HEK293T (cell line): ENCODE data around the gene CCDC150.

ENCODE experiments used
- CTCF ChIA-PET: fragments of 350-600 bp; formaldehyde crosslinking; extraction: SDS; loops from one replicate; lab custom pipeline; 2021; ENCODE audit warnings: antibody characterized with exemption, inconsistent platforms; lab: Yijun Ruan, JAX
- POLR2A ChIA-PET: fragments of 350-600 bp; formaldehyde crosslinking; extraction: SDS; loops from one replicate; lab custom pipeline; 2020; ENCODE audit warnings: antibody characterized with exemption, inconsistent platforms; lab: Yijun Ruan, JAX
- DNase-seq: peaks from one replicate; pipeline ENCODE4 v3.0.0; 2012; ENCODE audit warnings: mixed read lengths; ENCODE audit errors: extremely low spot score
- ARNT ChIP-seq: fragments of 450-650 bp; IDR thresholded peaks from 2 replicates; pipeline ENCODE4 v1.6.1; 2017; ENCODE audit warnings: mild to moderate bottlenecking
- BHLHE40 ChIP-seq: fragments of 450-650 bp; IDR thresholded peaks from 2 replicates; pipeline ENCODE4 v1.6.1; 2016; ENCODE audit warnings: mild to moderate bottlenecking, moderate library complexity, borderline replicate concordance
- CTBP1 ChIP-seq: fragments of 450-650 bp; IDR thresholded peaks from 2 replicates; pipeline ENCODE4 v1.6.1; 2016; ENCODE audit warnings: borderline replicate concordance
- ELF4 ChIP-seq: fragments of 450-650 bp; IDR thresholded peaks from 2 replicates; pipeline ENCODE4 v1.6.1; 2017; ENCODE audit warnings: antibody characterized with exemption
- FOXA1 ChIP-seq: fragments of 450-650 bp; IDR thresholded peaks from 2 replicates; pipeline ENCODE4 v1.6.1; 2016; ENCODE audit warnings: mild to moderate bottlenecking
- FOXK2 ChIP-seq: fragments of 450-650 bp; IDR thresholded peaks from 2 replicates; pipeline ENCODE4 v1.6.1; 2016; ENCODE audit warnings: mild to moderate bottlenecking
- FOXM1 ChIP-seq: fragments of 450-650 bp; IDR thresholded peaks from 2 replicates; pipeline ENCODE4 v1.6.1; 2017; ENCODE audit warnings: mild to moderate bottlenecking, borderline replicate concordance
- HDGF ChIP-seq: fragments of 450-650 bp; IDR thresholded peaks from 2 replicates; pipeline ENCODE4 v1.6.1; 2017; ENCODE audit warnings: antibody characterized with exemption, borderline replicate concordance
- L3MBTL2 ChIP-seq: fragments of 450-650 bp; conservative IDR thresholded peaks from 2 replicates; pipeline ENCODE4 v1.6.1; 2016; ENCODE audit warnings: mild to moderate bottlenecking
- LEF1 ChIP-seq: fragments of 450-650 bp; IDR thresholded peaks from 2 replicates; pipeline ENCODE4 v1.6.1; 2017; ENCODE audit warnings: mild to moderate bottlenecking, borderline replicate concordance
- NFRKB ChIP-seq: fragments of 450-650 bp; IDR thresholded peaks from 2 replicates; pipeline ENCODE4 v1.6.1; 2016; ENCODE audit warnings: mild to moderate bottlenecking, moderate library complexity
- PKNOX1 ChIP-seq: fragments of 450-650 bp; IDR thresholded peaks from 2 replicates; pipeline ENCODE4 v1.6.1; 2016
- SP1 ChIP-seq: fragments of 450-650 bp; IDR thresholded peaks from 2 replicates; pipeline ENCODE4 v1.6.1; 2017
- SUZ12 ChIP-seq: fragments of 450-650 bp; IDR thresholded peaks from 2 replicates; pipeline ENCODE4 v1.6.1; 2016; ENCODE audit warnings: mild to moderate bottlenecking
- TARDBP ChIP-seq: fragments of 450-650 bp; IDR thresholded peaks from 2 replicates; pipeline ENCODE4 v1.6.1; 2016
- ZNF384 ChIP-seq: fragments of 450-650 bp; IDR thresholded peaks from 2 replicates; pipeline ENCODE4 v1.6.1; 2016

CCDC150 gene

GRCh38 chr2:196737046-196737445 is 97.5 kb downstream of the CCDC150 start:
- no peak for TF ChIP-seq PKNOX1
- no peak for TF ChIP-seq TARDBP
- TF ChIP-seq BHLHE40, result no peak
- no peak for TF ChIP-seq SUZ12
- no peak for TF ChIP-seq ARNT
- TF ChIP-seq CTBP1, result no peak
- TF ChIP-seq ZNF384, result no peak
- TF ChIP-seq FOXK2, result no peak
- no peak for TF ChIP-seq L3MBTL2
- TF ChIP-seq SP1, result no peak
- no peak for TF ChIP-seq HDGF
- TF ChIP-seq LEF1, result no peak
- TF ChIP-seq NFRKB, result no peak
- DNase-seq, result no peak
- ChIA-PET CTCF (no interaction called here), POLR2A (no interaction called here)

GRCh38 chr2:196739031-196739430 is 99.5 kb downstream of the CCDC150 start:
- POLR2A ChIA-PET, result no interaction called here
- TF ChIP-seq FOXK2 (no peak), LEF1 (no peak), SP1 (no peak), BHLHE40 (no peak), CTBP1 (no peak), FOXA1 (no peak), FOXM1 (no peak), TARDBP (no peak), SUZ12 (no peak), L3MBTL2 (no peak)
- DNase-seq, result no peak
- CTCF ChIA-PET, result interaction anchor here (0.7 to 3.9 kb wide), 2 partner anchors 12 to 40 kb away, joined by 3 to 13 read pairs; no protein-coding TSS in a partner anchor

- ChIA-PET POLR2A (no interaction called here), CTCF (interaction anchor here (3.9 kb wide), 1 partner anchor 9 kb away, joined by 13 read pairs; no protein-coding TSS in a partner anchor)
- TF ChIP-seq ZNF384, result no peak
- no peak for TF ChIP-seq BHLHE40
- no peak for TF ChIP-seq SP1
- TF ChIP-seq NFRKB, result no peak
- no peak for TF ChIP-seq L3MBTL2
- TF ChIP-seq LEF1, result no peak
- TF ChIP-seq HDGF, result no peak
- TF ChIP-seq ELF4, result no peak
- no peak for TF ChIP-seq FOXM1
- no peak for TF ChIP-seq CTBP1
- no peak for TF ChIP-seq TARDBP
- TF ChIP-seq FOXA1, result no peak
- no peak for TF ChIP-seq PKNOX1
- DNase-seq, result no peak
Measured at GRCh38 chr2:196742216-196742615, 102.7 kb downstream of the CCDC150 start.

GRCh38 chr2:196742685-196743084 is 103.2 kb downstream of the CCDC150 start:
- CTCF ChIA-PET, result interaction anchor here (3.9 kb wide), 1 partner anchor 8 kb away, joined by 13 read pairs; no protein-coding TSS in a partner anchor
- no peak for DNase-seq
- POLR2A ChIA-PET, result no interaction called here
- TF ChIP-seq TARDBP, result no peak
- no peak for TF ChIP-seq LEF1
- TF ChIP-seq NFRKB, result no peak
- TF ChIP-seq SP1, result no peak
- TF ChIP-seq SUZ12, result no peak
- TF ChIP-seq FOXM1, result no peak
- TF ChIP-seq HDGF, result no peak
- TF ChIP-seq PKNOX1, result no peak
- TF ChIP-seq FOXA1, result no peak
- no peak for TF ChIP-seq ARNT
- TF ChIP-seq BHLHE40, result no peak
- TF ChIP-seq ELF4, result no peak
- no peak for TF ChIP-seq FOXK2
- no peak for TF ChIP-seq L3MBTL2
- no peak for TF ChIP-seq ZNF384
- no peak for TF ChIP-seq CTBP1

GRCh38 chr2:196743165-196743564 is 103.7 kb downstream of the CCDC150 start:
- TF ChIP-seq FOXM1, result no peak
- no peak for TF ChIP-seq TARDBP
- TF ChIP-seq ELF4, result no peak
- no peak for TF ChIP-seq CTBP1
- CTCF ChIA-PET, result no interaction called here
- POLR2A ChIA-PET, result no interaction called here
- no peak for DNase-seq

GRCh38 chr2:196745711-196746110 is 106.2 kb downstream of the CCDC150 start:
- no peak for DNase-seq
- POLR2A ChIA-PET, result no interaction called here
- TF ChIP-seq CTBP1 (no peak), ELF4 (no peak), NFRKB (no peak), SUZ12 (no peak), ZNF384 (no peak), FOXK2 (no peak), HDGF (no peak), LEF1 (no peak), PKNOX1 (no peak), L3MBTL2 (no peak)
- CTCF ChIA-PET, result no interaction called here
